Measurements from ENCODE around the gene ACVR1C.

DNA sequence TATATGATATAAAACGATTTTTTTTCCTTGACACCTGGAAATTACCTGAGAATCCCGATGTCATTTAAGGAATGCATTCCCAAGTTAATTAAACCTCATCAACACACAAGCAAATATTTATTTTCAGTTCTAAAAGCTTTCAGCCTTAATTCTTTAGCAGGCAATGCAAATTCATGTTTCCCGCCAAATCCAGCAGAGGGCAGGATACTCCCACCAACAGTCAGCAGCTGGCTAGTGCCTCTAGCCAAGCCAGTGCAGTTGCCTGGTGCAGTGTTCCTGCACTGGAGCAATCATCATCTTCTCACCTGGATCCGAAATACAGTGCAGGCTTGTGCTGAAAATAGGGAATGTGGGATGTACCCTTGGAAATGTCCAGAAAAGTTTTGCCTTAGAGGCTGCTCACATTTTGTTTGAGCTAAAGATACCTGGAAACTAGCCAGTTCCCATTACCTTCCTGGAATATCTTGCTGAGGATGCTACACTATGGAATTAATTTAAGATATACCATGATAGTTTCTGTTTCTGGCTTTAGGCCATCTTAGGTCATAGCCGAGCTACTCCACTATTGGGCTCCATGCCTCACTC lies 136.4 kb downstream of the ACVR1C start:
- no peak for TF ChIP-seq POLR2A (IDR thresholded peaks at IDR 0.05; ENCODE audit: low read depth, low read length)
- TF ChIP-seq POLR2AphosphoS5 (IDR thresholded peaks at IDR 0.05; ENCODE audit: low read depth, low read length): no peak
- no peak for TF ChIP-seq TAF1 (IDR thresholded peaks at IDR 0.05; ENCODE audit: borderline replicate concordance, low read depth, low read length)
